Small intestine (tissue), 7 donors: ENCODE measurements around the gene SHPK. TPM values are rescaled to one million over a fixed set of nuclear protein-coding genes. Genes with fewer than 3 reads are reported as not detected.

Experiments
- DNase-seq, 2 donors: peaks; one replicate each; pipeline versions ENCODE4 v3.0.0 to v3.0.0-alpha.2; 2013
- FAIRE-seq: peaks from 2 replicates; lab custom pipeline; 2012; peaks lifted over from hg19 to GRCh38; lab: Jason Lieb, UNC
- H3K27ac ChIP-seq, 3 donors: one replicate each; pipeline ENCODE4 v1.5.1; 2013; ENCODE audit warnings: low read length in 2 of 3, mild to moderate bottlenecking in 2 of 3, control low read depth in 1 of 3, inconsistent platforms in 1 of 3, low read depth in 1 of 3, moderate library complexity in 1 of 3
- H3K27me3 ChIP-seq, 3 donors: one replicate each; pipeline ENCODE4 v1.6.1; 2013; ENCODE audit warnings: low read length in 3 of 3, inconsistent platforms in 1 of 3; ENCODE audit not compliant: control insufficient read depth in 3 of 3, insufficient read depth in 3 of 3
- H3K36me3 ChIP-seq, 3 donors: one replicate each; pipeline ENCODE4 v1.6.1; 2013; ENCODE audit warnings: low read length in 3 of 3, inconsistent platforms in 1 of 3, low read depth in 1 of 3, mild to moderate bottlenecking in 1 of 3, moderate library complexity in 1 of 3; ENCODE audit not compliant: control insufficient read depth in 3 of 3, insufficient read depth in 2 of 3
- H3K4me1 ChIP-seq, 3 donors: one replicate each; pipeline ENCODE4 v1.6.1; 2013; ENCODE audit warnings: low read length in 2 of 3, inconsistent platforms in 1 of 3, low read depth in 1 of 3, mild to moderate bottlenecking in 1 of 3, moderate library complexity in 1 of 3; ENCODE audit not compliant: control insufficient read depth in 3 of 3, insufficient read depth in 2 of 3
- H3K4me3 ChIP-seq, 3 donors: one replicate each; pipeline ENCODE4 v1.5.1; 2013; ENCODE audit warnings: low read length in 3 of 3, control low read depth in 1 of 3, inconsistent platforms in 1 of 3, low read depth in 1 of 3, mild to moderate bottlenecking in 1 of 3, moderate library complexity in 1 of 3
- H3K9me3 ChIP-seq, 2 donors: one replicate each; pipeline ENCODE4 v1.6.1; 2013; ENCODE audit warnings: low read depth in 1 of 2, low read length in 1 of 2; ENCODE audit not compliant: control insufficient read depth in 2 of 2, insufficient read depth in 1 of 2
- WGBS, 3 donors: extraction: QIAGEN DNeasy Blood & Tissue Kit; methylation state at CpG; one replicate each; pipeline ENCODE4 v1.1.7; 2013; 5-methylcytosine and 5-hydroxymethylcytosine counted together
- polyA plus RNA-seq, 4 donors: library from polyadenylated mRNA; stranded (reverse) in 3 of 4; unstranded in 1 of 4; fragments of 200-250 nt in 3 of 4; fragments of 120-200 nt in 1 of 4; gene quantifications; one replicate each; pipeline versions ENCODE4 v1.2.1 to v1.2.3, GENCODE V29; 2013
- donor health status: healthy with polysubstance abuse.
- donor health status: control.
- donor health status: control.
- donor health status: Bipolar disorder and iron deficiency.
- donor health status: healthy.

Gene SHPK
- polyA plus RNA-seq, 4 donors: 12.7 to 21.9 (median 18.1) TPM

- FAIRE-seq: no peak
- Histone ChIP-seq H3K4me1 (peaks cover 0 to 9% (median 2%) of the 10 kb centered on the region in 3 donors), H3K4me3 (no peak overlapping the region), H3K27me3 (no peaks in the 10 kb centered on the region), H3K27ac (no peak overlapping the region), H3K9me3 (no peaks in the 10 kb centered on the region), H3K36me3 (peaks cover 2 to 72% (median 3%) of the 10 kb centered on the region in 3 donors)
- DNase-seq: no peak
- 84 to 89% (median 89%) methylated on average over 42 of the region's 42 CpGs for WGBS, 3 donors
These were observed 22.1 kb upstream of the SHPK start for GRCh38 chr17:3657874-3658783.

GRCh38 chr17:3657588-3657869 is 21.5 kb upstream of the SHPK start:
- Histone ChIP-seq H3K9me3 (no peaks in the 10 kb centered on the region), H3K36me3 (peaks cover 2 to 66% (median 3%) of the 10 kb centered on the region in 3 donors), H3K4me3 (no peak overlapping the region), H3K27me3 (no peaks in the 10 kb centered on the region), H3K4me1 (peaks cover 0 to 9% (median 2%) of the 10 kb centered on the region in 3 donors), H3K27ac (no peak overlapping the region)
- 84 to 86% (median 86%) methylated on average over 7 of the region's 7 CpGs for WGBS, 3 donors
- no peak for FAIRE-seq
- DNase-seq: no peak

DNA sequence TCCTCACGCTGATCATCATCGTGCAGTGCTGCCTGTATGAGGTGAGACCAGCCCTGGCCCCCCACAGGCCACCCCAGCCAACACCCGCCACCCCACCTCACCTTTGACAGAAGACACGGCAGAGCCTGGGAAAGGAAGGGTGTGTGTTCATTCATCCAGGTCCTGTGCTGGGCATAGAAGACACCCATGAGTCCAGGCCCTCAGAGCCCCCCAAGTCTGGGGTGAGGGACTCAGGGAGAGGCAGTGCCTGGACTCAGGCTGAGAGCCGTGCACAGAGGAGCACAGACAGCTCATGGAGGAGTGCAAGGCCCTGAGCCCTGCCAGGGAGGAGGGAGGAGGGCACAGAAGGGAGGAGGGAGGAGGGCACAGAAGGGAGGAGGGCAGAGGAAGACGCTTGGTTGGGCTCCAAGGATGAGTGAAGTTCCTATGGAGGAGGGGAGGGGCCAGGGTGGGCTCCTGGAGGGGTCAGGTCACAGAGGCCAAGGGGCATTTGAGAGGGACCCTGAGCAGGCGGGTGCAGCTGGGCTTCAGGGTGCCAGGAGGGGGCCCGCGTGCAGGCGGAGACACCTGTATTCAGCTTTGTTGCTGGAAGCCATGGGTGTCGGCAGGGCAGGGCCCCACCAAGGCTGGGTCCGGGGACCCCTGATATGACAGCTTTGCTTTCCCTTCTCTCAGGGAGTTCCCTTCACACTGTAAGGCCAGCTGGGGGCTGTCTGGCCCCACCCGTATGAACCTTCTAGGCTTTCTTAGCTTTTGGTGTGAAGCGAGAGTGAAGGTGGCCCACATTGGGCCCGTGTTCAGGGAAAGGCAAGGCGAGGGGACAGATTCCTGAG is 20.9 kb upstream of the SHPK start:
- H3K27me3 ChIP-seq: no peaks in the 10 kb centered on the region
- peaks cover 0 to 62% (median 2%) of the 10 kb centered on the region in 3 donors for H3K36me3 ChIP-seq
- 77 to 85% (median 84%) methylated on average over 15 to 16 of the region's 16 CpGs for WGBS, 3 donors
- DNase-seq (no peak), FAIRE-seq (no peak)
- H3K4me3 ChIP-seq: no peak overlapping the region
- H3K4me1 ChIP-seq: peaks cover 0 to 9% (median 2%) of the 10 kb centered on the region in 3 donors
- H3K27ac ChIP-seq: no peak overlapping the region
- no peaks in the 10 kb centered on the region for H3K9me3 ChIP-seq

- Histone ChIP-seq H3K36me3 (peaks cover 0 to 58% (median 2%) of the 10 kb centered on the region in 3 donors), H3K27ac (no peak overlapping the region), H3K4me3 (no peak overlapping the region), H3K9me3 (no peaks in the 10 kb centered on the region), H3K4me1 (peaks cover 0 to 9% (median 2%) of the 10 kb centered on the region in 3 donors), H3K27me3 (no peaks in the 10 kb centered on the region)
- DNase-seq (no peak), FAIRE-seq (no peak)
- 88 to 91% (median 89%) methylated on average over 14 to 16 of the region's 16 CpGs for WGBS, 3 donors
These were observed 20.3 kb upstream of the SHPK start for GRCh38 chr17:3656353-3656752.

- DNase-seq: no peak
- 82 to 88% (median 85%) methylated on average over 6 to 11 of the region's 11 CpGs for WGBS, 3 donors
- Histone ChIP-seq H3K27me3 (no peaks in the 10 kb centered on the region), H3K27ac (no peak overlapping the region), H3K4me3 (no peak overlapping the region), H3K9me3 (no peaks in the 10 kb centered on the region), H3K4me1 (peaks cover 0 to 9% (median 2%) of the 10 kb centered on the region in 3 donors), H3K36me3 (peaks cover 0 to 57% (median 2%) of the 10 kb centered on the region in 3 donors)
- no peak for FAIRE-seq
These were observed 19.7 kb upstream of the SHPK start for GRCh38 chr17:3655766-3656165.

- WGBS, 3 donors: 61 to 65% (median 64%) methylated on average over 20 of the region's 20 CpGs
- H3K4me1 ChIP-seq: no peaks in the 10 kb centered on the region
- no peak overlapping the region for H3K4me3 ChIP-seq
- H3K27me3 ChIP-seq: no peaks in the 10 kb centered on the region
- no peak overlapping the region for H3K27ac ChIP-seq
- FAIRE-seq (no peak), DNase-seq (peak; percentile 66 to 73)
- H3K9me3 ChIP-seq: no peaks in the 10 kb centered on the region
- peaks cover 0 to 63% (median 0%) of the 10 kb centered on the region in 3 donors for H3K36me3 ChIP-seq
These were observed 11.9 kb upstream of the SHPK start for GRCh38 chr17:3647769-3648555.

- Histone ChIP-seq H3K36me3 (peaks cover 0 to 69% (median 0%) of the 10 kb centered on the region in 3 donors), H3K9me3 (no peaks in the 10 kb centered on the region), H3K4me3 (no peak overlapping the region), H3K27me3 (no peaks in the 10 kb centered on the region), H3K4me1 (no peaks in the 10 kb centered on the region), H3K27ac (no peak overlapping the region)
- DNase-seq (no peak), FAIRE-seq (no peak)
- 77 to 82% (median 78%) methylated on average over 12 of the region's 12 CpGs for WGBS, 3 donors
These were observed 11.2 kb upstream of the SHPK start for GRCh38 chr17:3647251-3647650.

GRCh38 chr17:3645310-3645709 is 9.3 kb upstream of the SHPK start:
- WGBS, 3 donors: 61 to 83% (median 81%) methylated on average over 5 of the region's 5 CpGs
- H3K9me3 ChIP-seq: no peaks in the 10 kb centered on the region
- H3K4me3 ChIP-seq: no peak overlapping the region
- DNase-seq: no peak
- H3K36me3 ChIP-seq: peaks cover 0 to 74% (median 0%) of the 10 kb centered on the region in 3 donors
- H3K4me1 ChIP-seq: no peaks in the 10 kb centered on the region
- no peak overlapping the region for H3K27ac ChIP-seq
- no peak for FAIRE-seq
- no peaks in the 10 kb centered on the region for H3K27me3 ChIP-seq
